Loucy (cell line): ENCODE results near the gene PLAC8L1.
"Not testable (repeated sequence)": the region's sequence is repeated elsewhere in the genome, so short reads cannot be mapped to it uniquely, and the experiment has no call there.

ENCODE experiments used
- H2AFZ ChIP-seq: fragments of 200-600 bp; sonication (generic); 2 replicates; pipeline ENCODE4 v1.6.0; 2016; ENCODE audit warnings: antibody characterized with exemption, mild to moderate bottlenecking, low read length, moderate library complexity
- H3F3A ChIP-seq: fragments of 200-600 bp; 2 replicates; pipeline ENCODE4 v1.6.0; 2016; ENCODE audit warnings: antibody characterized with exemption, low read depth, mild to moderate bottlenecking
- H3K27me3 ChIP-seq: fragments of 200-600 bp; sonication (generic); 2 replicates; pipeline ENCODE4 v1.6.1; 2014; ENCODE audit warnings: low read length, mild to moderate bottlenecking; ENCODE audit not compliant: insufficient read depth, poor library complexity, severe bottlenecking
- H3K36me3 ChIP-seq: fragments of 200-600 bp; sonication (generic); 2 replicates; pipeline ENCODE4 v1.6.1; 2016; ENCODE audit warnings: low read length; ENCODE audit not compliant: insufficient read depth
- H3K4me1 ChIP-seq: fragments of 200-600 bp; sonication (generic); 2 replicates; pipeline ENCODE4 v1.5.1; 2014; ENCODE audit warnings: low read length, mild to moderate bottlenecking; ENCODE audit not compliant: insufficient read depth, poor library complexity, severe bottlenecking
- H3K4me2 ChIP-seq: fragments of 200-600 bp; sonication (generic); 2 replicates; pipeline ENCODE4 v1.6.0; 2014; ENCODE audit warnings: antibody characterized with exemption, low read length, low read depth, mild to moderate bottlenecking; ENCODE audit not compliant: poor library complexity, severe bottlenecking
- H3K4me3 ChIP-seq: fragments of 200-600 bp; sonication (generic); 2 replicates; pipeline ENCODE4 v1.5.1; 2014; ENCODE audit warnings: low read length, mild to moderate bottlenecking, mixed read lengths; ENCODE audit not compliant: poor library complexity, severe bottlenecking
- H3K79me2 ChIP-seq: fragments of 200-600 bp; sonication (generic); 2 replicates; pipeline ENCODE4 v1.6.1; 2014; ENCODE audit warnings: low read length; ENCODE audit not compliant: insufficient read depth
- H3K9ac ChIP-seq: fragments of 200-600 bp; sonication (generic); 2 replicates; pipeline ENCODE4 v1.6.0; 2014; ENCODE audit warnings: mild to moderate bottlenecking, low read depth, low read length, moderate library complexity; ENCODE audit not compliant: poor library complexity, severe bottlenecking
- H3K9me2 ChIP-seq: fragments of 200-600 bp; sonication (generic); replicated peaks from 2 replicates; pipeline ENCODE4 v1.6.1; 2016; ENCODE audit warnings: low read depth, low read length, mixed read lengths
- H3K9me3 ChIP-seq: fragments of 200-600 bp; sonication (generic); 2 replicates; pipeline ENCODE4 v1.6.1; 2014; ENCODE audit warnings: mild to moderate bottlenecking, antibody characterized with exemption, low read length, low read depth; ENCODE audit not compliant: insufficient read depth
- H4K20me1 ChIP-seq: fragments of 200-600 bp; sonication (generic); 2 replicates; pipeline ENCODE4 v1.6.0; 2014; ENCODE audit warnings: antibody characterized with exemption, low read length, mild to moderate bottlenecking; ENCODE audit not compliant: insufficient read depth, poor library complexity, severe bottlenecking
- EZH2phosphoT487 ChIP-seq: fragments of 200-600 bp; IDR thresholded peaks from 2 replicates; pipeline ENCODE4 v1.6.1; 2018; ENCODE audit warnings: antibody characterized with exemption, mild to moderate bottlenecking, moderate library complexity, borderline replicate concordance
- TF ChIP-seq, protein P1 (sequence below): fragments of 200-600 bp; sonication (generic); conservative IDR thresholded peaks from 2 replicates; pipeline ENCODE4 v1.5.1; 2014; ENCODE audit warnings: mild to moderate bottlenecking, antibody characterized with exemption, low read length

PLAC8L1 gene

DNA sequence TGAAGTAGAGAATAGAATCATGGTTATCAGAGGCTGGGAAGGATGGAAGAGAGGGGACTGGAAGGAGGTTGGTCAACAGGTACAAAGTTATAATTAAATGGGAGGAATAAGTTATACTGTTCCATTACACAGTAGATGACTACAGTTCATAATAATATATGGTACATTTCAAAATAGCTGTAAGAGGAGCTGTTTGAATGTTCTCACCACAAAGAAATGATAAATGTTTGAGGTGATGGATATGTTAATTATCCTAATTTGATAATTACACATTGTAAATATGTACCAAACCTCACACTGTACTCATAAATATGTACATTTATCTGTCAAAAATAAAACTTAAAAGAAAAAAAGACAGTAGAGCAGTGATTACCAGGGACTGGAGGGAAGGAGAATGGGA is 12.9 kb upstream of the PLAC8L1 start:
- H3F3A ChIP-seq: no peaks in the 10 kb centered on the region
- no peak overlapping the region for H2AFZ ChIP-seq
- H3K9me2 ChIP-seq: no peaks in the 10 kb centered on the region
- H3K9ac ChIP-seq: no peak overlapping the region
- H4K20me1 ChIP-seq: no peaks in the 10 kb centered on the region
- H3K36me3 ChIP-seq: peaks cover 64% of the 10 kb centered on the region
- no peaks in the 10 kb centered on the region for H3K9me3 ChIP-seq
- H3K4me1 ChIP-seq: no peaks in the 10 kb centered on the region
- H3K4me3 ChIP-seq: no peak overlapping the region
- H3K4me2 ChIP-seq: no peak overlapping the region
- TF ChIP-seq EZH2phosphoT487: no peak
- TF ChIP-seq, protein P1, sequence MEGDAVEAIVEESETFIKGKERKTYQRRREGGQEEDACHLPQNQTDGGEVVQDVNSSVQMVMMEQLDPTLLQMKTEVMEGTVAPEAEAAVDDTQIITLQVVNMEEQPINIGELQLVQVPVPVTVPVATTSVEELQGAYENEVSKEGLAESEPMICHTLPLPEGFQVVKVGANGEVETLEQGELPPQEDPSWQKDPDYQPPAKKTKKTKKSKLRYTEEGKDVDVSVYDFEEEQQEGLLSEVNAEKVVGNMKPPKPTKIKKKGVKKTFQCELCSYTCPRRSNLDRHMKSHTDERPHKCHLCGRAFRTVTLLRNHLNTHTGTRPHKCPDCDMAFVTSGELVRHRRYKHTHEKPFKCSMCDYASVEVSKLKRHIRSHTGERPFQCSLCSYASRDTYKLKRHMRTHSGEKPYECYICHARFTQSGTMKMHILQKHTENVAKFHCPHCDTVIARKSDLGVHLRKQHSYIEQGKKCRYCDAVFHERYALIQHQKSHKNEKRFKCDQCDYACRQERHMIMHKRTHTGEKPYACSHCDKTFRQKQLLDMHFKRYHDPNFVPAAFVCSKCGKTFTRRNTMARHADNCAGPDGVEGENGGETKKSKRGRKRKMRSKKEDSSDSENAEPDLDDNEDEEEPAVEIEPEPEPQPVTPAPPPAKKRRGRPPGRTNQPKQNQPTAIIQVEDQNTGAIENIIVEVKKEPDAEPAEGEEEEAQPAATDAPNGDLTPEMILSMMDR: no peak
- H3K79me2 ChIP-seq: no peaks in the 10 kb centered on the region
- H3K27me3 ChIP-seq: no peaks in the 10 kb centered on the region

DNA sequence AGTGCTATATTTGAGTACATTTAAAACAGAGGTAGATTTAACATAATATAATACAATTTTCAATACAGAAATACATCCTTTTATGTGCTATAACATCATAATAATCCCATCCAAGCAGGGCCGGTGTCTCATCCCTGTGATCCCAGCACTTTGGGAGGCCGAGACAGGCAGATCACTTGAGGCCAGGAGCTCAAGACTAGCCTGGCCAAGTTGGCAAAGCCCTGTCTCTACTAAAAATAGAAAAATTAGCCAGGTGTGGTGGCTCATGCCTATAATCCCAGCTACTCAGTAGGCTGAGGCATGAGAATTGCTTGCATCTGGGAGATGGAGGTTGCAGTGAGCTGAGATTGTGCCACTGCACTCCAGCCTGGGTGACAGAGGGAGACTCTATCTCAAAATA is 11.8 kb upstream of the PLAC8L1 start:
- not testable (repeated sequence) for H3K27me3 ChIP-seq, H4K20me1 ChIP-seq, H3K9me2 ChIP-seq, H3K9ac ChIP-seq, H3K4me2 ChIP-seq, H3K4me1 ChIP-seq, H3F3A ChIP-seq, H3K4me3 ChIP-seq, H3K9me3 ChIP-seq, H2AFZ ChIP-seq, H3K79me2 ChIP-seq
- peaks cover 61% of the 10 kb centered on the region for H3K36me3 ChIP-seq

DNA sequence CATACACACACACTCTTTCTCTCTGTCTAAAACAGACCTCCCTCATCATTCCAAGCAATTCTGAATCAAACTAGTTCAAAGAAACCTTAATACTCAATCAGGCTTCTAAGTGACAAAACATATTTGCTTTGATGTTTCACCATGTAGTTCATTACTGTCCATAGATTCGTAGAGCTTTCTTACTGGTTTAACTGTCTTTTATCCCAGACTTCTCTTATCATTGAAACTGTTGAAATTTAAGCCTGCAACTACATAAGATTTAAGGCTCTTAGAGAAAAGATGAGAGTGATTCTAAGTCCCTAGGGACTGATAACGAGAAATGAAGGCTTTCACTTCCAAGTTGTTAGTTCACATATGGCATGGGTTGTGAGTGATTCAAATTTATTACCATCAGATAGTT is 11.0 kb upstream of the PLAC8L1 start:
- Histone ChIP-seq H3K36me3 (peaks cover 53% of the 10 kb centered on the region), H3F3A (no peaks in the 10 kb centered on the region), H3K79me2 (no peaks in the 10 kb centered on the region), H2AFZ (no peak overlapping the region), H3K9me3 (no peaks in the 10 kb centered on the region), H3K27me3 (no peaks in the 10 kb centered on the region), H3K4me3 (no peak overlapping the region), H3K9ac (no peak overlapping the region), H3K4me1 (peaks cover 12% of the 10 kb centered on the region), H3K9me2 (no peaks in the 10 kb centered on the region), H3K4me2 (no peak overlapping the region), H4K20me1 (no peaks in the 10 kb centered on the region)
- TF ChIP-seq EZH2phosphoT487: no peak
- TF ChIP-seq, protein P1: no peak

DNA sequence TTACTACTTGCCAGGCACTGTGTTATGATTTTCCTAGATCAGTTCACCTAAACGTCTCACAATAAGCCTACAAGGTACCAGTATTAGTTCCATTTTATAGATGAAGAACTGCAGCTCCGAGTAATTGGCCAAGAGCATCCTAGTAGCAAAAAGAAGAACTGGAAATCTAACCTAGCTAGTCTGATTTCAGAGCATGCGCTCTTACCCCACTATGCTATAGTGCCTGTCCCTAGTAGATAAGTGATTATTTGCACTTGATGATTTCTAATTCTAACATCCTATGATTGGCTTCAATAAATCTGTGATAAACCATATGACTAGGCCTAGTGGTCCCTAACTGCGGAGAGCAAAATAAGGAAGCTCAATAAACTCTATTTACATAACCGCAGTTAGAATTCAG is 7.1 kb upstream of the PLAC8L1 start:
- TF ChIP-seq, protein P1: no peak
- TF ChIP-seq EZH2phosphoT487: no peak
- Histone ChIP-seq H3K9me2 (no peaks in the 10 kb centered on the region), H4K20me1 (no peaks in the 10 kb centered on the region), H3K4me2 (no peak overlapping the region), H3K9me3 (no peaks in the 10 kb centered on the region), H3K4me3 (no peak overlapping the region), H2AFZ (no peak overlapping the region), H3F3A (no peaks in the 10 kb centered on the region), H3K79me2 (no peaks in the 10 kb centered on the region), H3K36me3 (peaks cover 15% of the 10 kb centered on the region), H3K4me1 (peaks cover 35% of the 10 kb centered on the region), H3K27me3 (no peaks in the 10 kb centered on the region), H3K9ac (peak overlapping the region; percentile 13)
